ENCODE results near the gene AMDHD2.
"Not testable (repeated sequence)": the region's sequence is repeated elsewhere in the genome, so short reads cannot be mapped to it uniquely, and the experiment has no call there.

The AMDHD2 gene

DNA sequence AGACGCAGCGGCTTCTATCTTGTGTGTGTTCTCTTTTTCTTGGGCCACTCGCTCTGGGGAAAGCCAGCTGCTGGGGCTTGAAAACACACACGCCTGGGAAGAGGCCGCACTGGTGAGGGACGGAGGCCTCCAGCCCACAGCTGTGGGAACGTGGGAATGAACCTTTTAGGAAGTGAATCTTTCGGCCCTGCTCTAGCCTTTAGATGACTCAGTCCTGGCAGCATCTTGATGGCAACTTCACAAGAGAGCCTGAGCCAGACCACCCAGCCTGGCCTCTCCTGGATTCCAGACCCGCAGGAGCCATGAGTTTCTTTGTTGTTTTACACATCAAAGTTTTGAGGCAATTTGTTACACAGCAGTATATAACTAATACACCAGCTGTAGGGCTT is 15.4 kb downstream of the AMDHD2 start:
- DNase-seq = no peak

DNA sequence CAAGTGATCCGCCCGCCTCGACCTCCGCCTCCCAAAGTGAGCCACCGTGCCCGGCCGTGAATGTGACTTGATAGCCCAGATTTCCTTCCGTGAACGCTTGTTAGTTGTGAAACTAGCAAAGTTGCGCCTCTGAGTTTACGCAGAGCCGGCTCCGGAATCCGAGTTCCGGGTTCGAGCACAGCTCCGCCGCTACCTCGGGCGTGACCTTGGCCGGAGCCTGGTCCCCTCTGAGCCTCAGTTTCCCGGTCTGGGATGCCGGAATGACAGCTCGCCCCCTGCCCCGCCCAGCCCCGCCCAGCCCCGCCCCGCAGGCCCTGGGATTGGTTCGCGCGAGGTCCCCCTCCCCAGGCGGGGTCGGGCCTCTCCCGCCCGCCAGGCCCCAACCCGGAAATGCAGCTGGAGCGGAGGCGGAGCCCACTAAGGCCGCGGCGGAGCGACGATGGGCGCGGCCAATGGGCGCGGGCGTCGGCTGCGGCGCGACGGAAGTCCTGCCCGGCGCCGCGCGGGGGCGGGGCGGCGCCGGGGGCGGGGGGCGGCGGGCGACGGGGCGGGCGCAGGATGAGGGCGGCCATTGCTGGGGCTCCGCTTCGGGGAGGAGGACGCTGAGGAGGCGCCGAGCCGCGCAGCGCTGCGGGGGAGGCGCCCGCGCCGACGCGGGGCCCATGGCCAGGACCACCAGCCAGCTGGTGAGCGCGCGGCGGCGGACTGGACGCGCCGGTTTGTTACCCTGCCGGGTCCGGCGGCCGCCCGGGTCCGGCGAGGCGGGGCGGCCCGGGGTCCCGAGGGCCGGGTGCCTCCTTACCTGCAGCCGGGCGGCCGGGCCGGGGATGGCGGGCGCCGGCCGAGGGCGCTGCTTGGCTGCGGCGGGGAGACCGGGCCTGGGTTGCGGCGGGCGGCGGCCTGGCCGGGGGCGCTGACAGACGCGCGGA is 17.5 kb downstream of the AMDHD2 start, which contains the start of gene PDPK1:
Gene PDPK1, plus strand, starts transcription at position 571 of the 929 bp plus-strand sequence. Its CDS starts 92 bp downstream, at position 663.
- peak; percentile 97 for DNase-seq

DNA sequence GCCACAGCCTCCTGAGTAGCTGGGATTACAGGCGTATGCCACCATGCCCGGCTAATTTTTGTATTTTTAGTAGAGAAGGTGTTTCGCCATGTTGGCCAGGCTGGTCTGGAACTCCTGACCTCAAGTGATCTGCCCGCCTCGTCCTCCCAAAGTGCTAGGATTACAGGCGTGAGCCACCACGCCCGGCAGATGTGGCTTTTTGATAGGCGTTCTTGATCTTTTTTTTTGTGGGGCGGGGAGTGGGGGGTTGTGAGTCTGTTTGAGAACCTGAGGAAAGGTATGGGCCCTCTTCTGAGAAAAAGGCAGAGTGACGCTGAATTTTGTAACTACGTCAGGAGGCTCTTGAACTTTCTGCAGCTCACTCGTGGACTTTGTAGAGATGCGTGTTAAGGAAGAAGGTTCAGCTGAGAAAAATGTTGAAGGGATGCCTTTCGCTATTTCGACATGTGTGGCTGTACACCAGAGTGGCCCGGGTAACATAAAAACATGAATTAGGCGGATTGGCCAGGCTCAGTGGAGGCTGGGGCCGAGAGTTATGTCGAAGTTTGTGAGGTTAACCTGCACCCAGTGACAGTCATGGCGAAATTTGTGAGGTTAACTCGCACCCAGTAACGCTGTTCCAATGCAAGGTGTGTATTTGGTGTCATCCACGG is 19.1 kb downstream of the AMDHD2 start:
- DNase-seq = not testable (repeated sequence)

DNA sequence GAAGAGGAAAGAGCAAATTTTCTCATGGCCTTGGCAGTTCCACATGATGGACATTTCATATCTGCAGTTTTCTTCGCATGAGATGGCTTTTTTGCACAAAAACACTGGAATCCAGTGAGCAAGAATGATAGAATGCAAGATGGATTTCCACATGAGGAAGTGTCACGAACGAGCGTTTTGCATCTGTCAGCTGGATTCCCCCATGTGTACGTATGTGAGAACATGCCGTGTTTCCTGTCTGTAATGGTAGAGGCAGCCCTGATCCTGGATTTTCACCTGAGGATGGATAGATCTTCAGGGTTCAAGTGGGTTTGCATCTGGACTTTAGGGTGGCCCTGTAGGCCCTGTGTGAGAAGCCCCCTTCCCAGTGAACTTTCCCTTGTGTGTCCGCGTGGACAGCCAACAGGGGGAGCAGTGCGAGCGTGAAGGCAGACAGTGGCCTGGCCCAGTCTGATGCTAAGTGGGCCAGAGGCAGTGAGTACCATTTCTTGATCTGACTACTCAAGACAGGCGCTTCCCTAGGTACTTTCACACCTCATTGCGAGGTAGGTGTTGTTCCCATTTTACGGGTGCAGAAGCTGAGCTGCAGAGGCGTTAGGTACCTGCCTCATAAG is 19.8 kb downstream of the AMDHD2 start:
- peak; percentile 49 for DNase-seq

DNA sequence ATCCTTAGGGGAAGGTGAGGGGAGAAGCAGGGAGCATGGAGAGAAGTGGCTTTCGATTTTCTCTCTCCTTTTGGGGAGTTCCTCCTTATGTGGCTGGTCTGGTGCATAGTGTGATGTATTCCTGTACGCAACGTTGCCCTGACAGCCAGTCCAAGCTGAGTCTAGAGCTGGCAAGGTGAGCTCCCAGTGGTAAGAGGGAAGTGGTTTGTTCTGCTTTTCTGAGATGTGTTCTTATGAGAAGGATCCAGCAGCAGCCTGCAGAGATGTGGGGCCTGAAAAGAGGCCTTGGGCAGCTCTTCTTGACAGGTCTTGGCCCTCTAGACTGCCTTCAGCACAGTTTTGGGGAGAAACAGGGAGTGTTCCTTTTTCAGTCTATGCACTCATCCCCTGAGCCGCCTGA is 20.7 kb downstream of the AMDHD2 start:
- not testable (repeated sequence) for DNase-seq

DNA sequence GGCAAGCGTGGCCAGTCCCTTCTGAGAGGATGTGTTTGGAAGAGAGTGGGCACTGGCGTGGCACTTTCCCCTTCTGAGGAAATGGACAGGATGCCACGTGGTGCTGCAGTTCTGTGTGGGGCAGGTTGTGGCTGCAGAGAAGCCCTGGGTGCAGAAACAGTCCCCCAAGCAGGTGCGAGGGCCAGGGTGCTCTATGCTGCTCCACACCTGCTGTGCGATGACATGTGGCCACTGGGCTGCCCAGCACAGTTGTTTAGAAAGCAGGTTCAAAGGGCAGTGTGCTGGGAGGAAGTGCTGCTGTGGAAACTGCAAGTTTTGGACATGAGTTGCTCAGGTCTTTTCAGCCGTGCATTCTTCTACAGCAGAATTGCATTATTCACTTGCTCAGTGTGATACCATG is 21.2 kb downstream of the AMDHD2 start:
- not testable (repeated sequence) for DNase-seq

DNA sequence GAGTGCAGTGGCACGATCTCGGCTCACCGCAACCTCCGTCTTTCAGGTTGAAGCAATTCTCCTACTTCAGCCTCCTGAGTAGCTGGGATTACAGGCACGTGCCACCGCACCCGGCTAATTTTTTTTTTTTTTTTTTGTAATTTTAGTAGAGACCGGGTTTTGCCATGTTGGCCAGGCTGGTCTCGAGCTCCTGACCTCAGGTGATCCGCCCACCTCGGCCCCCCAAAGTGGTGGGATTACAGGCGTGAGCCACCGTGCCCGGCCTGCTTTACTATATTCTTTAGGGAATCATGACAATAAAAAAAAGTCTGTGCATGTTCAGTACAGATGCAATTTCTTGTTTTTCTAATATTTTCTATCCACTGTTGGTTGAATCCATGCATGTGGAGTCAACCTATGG is 23.6 kb downstream of the AMDHD2 start:
- not testable (repeated sequence) for DNase-seq

DNA sequence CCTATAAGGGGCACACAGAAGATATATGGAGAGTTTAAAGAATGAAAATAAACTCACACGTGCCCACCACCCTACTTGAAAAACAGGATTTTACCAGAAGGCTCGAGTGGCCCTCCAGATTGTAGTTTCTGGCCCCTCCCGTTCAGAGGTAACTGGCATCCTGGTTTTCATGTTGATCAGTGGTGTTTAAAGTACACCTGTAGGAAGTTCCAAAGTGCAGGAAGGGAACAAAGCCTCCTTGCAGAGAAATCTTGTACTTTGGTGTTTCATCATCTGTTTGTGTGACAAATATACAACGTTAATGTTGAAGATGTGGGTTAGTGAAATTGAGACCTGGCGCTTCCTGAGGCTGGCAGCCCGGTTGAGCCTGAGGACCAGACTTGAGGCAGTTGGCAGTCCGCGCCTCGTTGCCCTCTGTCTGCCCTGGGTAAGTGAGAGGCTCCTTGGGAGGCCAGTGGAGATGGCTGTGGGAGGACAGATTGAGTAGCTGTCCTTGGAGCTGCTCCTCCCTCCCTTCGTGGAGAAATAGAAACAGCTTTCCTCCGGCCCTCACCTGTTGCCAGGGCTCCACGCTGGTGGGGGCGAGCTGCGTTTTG is 30.2 kb downstream of the AMDHD2 start:
- not testable (repeated sequence) for DNase-seq

DNA sequence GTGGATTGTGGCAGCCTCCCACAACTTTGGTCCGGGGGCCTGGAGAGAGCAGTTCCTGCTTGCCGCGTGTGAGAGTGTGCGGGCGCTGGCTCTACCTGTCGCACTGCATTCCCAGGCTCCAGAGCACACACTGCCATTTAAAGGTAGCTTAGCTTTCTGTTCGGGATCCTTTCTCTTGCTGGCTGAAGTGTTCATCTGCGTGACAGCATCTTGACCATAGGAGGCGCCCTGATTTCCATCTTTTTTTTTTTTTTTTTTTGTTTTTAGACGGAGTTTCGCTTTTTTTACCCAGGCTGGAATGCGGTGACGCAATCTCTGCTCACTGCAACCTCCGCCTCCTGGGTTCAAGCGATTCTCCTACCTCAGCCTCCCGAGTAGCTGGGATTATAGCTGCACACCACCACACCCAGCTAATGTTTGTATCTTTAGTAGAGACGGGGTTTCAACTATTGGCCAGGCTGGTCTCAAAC is 31.3 kb downstream of the AMDHD2 start:
- DNase-seq = not testable (repeated sequence)

DNA sequence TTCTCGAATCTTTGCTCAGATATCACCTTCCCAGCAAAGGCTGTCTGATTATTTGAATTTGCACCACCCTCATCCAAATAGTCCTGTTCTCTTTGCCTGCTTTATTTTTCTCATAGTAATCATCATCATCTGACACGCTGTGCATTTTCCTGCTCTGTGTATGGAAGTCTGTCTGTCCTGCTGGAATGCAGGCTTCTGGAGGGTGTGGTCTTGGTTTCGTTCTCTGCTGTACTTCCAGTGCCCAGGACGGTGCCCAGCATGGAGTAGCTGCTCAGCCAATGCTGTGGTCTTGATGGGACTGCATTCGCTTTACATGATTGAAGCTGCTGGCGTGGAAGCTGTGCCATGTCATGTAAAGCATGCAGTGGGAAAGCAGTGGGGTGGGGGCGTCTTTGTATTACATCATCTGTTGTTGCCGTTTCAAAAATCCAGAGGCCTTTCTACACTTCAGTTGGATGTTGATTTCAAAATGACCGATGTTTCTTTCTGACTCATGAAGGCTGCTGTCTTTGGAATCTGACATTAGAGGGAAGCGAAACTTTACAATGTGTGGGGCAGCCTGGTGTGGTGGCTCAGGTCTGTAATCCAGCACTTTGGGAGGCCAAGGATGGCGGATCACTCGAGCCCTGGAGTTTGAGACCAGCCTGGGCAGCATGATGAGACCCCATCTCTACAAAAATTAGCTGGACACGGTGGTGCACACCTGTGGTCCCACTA is 34.7 kb downstream of the AMDHD2 start:
- DNase-seq = not testable (repeated sequence)

DNA sequence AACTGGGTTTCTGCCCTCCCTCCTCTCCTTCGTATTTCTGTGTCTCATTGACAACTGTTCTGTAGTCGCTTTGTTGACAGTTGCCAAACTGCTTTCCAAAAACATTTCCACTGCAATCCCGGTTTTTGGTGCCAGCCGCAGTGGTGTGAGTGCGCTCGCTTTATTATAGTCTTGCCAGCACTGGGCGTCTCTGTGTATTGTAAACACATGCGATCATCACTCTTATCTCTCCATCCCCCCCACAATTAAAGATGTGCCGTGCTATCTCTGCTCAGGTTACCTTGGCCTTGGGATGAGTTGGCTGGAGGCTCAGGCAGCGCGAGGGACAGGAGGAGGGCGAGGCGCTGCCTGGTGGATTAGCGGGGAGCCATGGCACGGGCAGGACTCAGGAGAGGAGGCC is 37.0 kb downstream of the AMDHD2 start:
- DNase-seq = not testable (repeated sequence)

DNA sequence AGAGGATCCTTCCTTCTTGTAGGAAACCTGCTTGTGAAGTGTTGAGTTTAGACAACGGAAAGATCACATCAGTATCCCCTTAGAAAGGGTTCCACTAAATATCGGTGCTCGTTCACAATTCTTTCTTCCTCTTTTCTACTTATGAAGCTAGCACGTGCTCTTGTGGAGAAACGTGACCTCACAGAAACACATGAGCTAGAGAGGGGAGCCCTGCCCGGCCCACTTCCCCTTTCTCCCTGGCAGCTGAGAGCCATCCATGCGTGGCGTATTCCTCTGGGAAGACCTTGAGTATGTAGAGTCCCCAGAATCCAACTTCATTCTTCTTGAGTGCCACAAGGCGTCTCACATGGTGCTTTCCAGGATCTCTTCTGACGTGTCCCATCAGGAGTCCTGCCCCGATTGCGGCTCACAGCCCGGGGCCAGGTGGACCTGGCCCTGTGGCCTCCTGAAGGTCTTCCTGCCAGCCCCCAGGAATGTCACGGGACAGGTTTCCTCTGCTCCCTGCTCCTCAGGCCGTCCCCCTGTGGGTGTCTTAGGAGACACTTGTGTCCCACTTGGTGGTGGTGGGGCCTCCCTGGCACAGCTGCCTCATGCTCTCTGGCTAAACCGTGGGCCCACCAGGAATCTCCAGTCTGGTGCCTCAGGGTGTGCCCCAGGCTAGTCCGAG is 40.1 kb downstream of the AMDHD2 start:
- DNase-seq = not testable (repeated sequence)

DNA sequence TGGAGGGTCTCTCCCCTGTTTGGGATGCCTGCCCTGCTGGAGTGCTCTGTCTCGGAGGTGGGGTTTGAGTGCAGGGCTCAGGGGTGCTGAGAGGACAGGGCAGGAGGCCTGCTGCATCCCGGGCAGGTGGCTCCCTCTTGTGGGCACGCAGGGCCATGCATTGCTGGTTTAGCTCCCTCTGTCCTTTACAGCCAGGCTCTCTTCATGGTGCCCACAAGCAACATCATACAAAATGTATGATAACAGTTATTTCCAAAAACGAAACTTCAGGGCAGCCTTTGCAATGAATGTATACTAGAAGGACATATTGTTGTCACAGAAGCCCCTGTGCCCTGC is 40.6 kb downstream of the AMDHD2 start:
- peak; percentile 77 for DNase-seq

DNA sequence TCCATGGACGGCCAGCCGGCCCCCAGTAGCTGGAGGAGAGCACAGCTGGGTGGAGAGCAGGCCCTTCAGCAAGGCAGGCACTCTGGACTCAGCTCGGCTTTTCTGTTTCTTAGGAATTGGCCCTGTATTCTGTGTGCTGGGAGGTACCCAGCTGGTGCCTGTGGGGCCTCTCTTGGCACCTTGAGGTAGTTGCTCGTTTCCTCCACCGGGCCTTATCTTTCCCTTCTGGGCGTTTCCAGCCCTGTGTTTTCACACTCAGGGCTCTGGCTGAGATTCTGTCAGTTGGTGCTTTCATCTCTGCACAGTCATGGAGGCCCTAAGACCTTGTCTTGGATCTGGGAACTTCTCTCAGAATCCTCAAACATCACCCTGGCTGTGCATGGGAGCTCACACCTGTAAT is 47.3 kb downstream of the AMDHD2 start:
- DNase-seq = not testable (repeated sequence)

DNA sequence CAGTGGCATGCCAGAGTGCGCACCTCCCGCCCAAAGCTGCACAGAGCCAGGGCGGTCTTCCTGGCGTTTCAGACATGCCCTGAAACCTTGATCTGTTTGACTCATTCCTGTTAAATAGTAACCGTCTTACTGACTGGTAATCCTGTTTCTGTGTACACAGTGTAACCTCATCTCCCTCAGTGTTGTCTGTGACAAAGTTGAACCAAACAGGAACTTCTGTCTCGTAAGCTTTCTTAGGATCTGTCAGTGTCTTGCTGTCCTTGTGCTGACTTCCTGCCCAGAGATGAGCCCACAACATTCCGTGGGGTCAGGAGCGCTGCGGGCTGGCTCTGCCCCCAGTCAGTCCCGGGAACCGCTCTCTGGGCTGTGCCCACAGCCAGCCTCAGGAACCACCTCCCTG is 48.4 kb downstream of the AMDHD2 start:
- not testable (repeated sequence) for DNase-seq

DNA sequence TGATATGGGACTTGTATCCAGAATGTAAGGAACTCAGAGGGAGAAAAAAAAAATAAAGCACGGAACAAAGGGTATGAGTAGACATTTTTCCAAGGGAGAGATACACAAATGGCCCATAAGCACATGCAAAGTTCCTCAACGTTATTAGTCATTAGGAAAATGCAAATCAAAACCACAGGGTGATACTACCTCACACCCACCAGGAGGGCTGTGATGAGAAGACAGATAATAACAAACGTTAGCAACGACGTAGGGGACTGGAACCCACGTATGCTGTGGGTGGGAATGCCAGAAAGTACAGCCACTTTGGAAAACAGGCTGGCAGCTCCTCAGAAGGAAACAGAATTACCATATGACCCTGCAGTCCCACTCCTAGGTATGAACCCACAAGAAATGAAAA is 52.5 kb downstream of the AMDHD2 start:
- DNase-seq = not testable (repeated sequence)

DNA sequence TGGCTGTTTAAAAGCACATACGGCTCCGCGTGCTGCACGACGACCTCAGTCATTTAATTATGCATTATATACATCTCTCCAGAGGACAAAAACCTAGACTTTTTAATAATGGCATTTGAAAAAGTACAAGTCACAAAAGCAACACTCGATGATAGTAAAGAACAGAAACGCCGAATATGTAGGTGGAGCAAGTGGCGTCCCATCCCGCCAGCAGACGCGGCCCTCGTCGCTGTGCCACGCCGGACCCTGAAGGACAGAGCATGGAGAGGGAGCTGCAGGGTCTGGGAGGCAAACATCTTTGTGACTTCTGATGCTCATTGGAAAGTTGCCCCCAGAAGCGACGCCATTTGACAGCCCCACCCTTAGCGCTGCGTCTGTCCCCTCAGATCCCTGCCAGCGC is 55.7 kb downstream of the AMDHD2 start:
- DNase-seq = not testable (repeated sequence)

DNA sequence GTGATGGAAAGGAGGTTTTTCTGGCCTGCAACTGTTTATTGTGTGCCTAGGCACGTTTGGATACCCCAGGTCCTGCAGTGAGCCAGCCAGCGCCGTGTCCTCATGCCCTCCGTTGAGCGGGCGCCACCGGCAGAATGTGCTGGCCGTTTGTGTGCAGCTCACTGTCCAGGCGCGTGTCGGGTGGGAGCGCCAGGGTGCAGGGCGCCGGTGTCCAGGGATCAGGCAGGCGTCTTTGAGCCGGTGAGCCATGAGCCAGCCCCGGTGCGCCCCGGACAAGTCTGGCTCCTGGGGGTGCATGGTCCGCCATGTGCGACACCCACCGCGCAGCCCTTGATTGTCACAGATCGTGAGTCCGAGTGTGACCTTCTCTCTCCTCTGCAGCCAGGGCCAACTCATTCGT is 56.9 kb downstream of the AMDHD2 start:
- not testable (repeated sequence) for DNase-seq

DNA sequence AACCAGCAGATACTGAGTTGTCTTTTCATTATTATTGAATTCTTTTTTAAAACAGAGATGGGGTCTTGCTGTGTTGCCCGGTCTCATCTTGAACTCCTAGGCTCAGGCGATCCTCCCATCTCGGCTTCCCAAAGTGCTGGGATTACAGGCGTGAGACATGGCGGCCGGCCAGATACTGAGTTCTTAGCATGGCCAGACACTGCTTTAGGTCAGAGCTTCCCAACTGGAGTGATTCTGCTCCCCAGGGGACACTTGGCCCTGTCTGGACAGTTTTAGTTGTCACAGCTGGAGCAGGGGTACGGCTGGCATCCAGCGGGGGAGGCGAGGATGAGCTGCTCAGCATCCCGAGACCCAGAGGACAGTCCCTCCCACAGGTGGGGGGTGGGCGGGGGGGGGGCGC is 58.7 kb downstream of the AMDHD2 start:
- DNase-seq = not testable (repeated sequence)

DNA sequence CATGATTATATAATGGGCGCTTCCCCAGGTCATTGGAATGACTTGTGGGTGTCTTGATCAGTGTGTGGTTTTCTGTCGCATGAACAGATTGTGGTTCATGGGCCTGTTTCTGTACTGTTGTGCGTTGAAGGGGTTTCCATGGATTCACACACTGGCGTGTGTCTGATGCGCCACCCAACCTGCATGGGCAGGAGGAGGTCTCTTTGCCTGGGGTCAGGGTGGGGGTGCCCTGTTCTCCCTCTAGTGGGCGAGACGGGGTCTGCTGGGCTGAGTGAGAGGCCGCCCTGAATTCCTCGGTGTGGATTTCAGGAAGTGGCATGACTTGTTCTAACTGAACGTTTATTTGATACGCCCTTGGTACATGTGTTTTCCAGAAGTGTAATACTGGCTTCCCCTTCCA is 60.0 kb downstream of the AMDHD2 start:
- DNase-seq = not testable (repeated sequence)

DNA sequence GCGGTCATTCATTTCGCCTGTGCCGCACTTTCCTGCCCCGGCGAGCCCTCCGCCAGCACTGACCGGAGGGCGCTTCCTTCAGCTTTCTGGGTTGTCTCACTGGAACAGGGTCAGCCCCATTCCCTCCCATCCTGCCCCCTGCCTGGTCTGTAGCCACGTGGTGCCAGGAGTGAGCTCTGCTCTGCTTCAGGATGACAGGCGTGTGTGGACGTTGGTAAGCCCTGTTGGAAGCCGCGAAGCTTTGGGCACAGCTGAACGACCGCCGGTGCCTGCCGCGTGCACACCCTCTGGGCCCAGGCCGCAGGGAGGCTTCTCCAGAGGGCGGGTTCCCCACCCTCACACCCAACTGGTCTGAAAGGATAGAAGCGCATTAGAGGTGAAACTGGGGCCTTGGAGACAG is 60.6 kb downstream of the AMDHD2 start:
- not testable (repeated sequence) for DNase-seq

All from CD4-positive, alpha-beta T cell treated with Interleukin-12 subunit alpha and Interleukin-12 subunit beta, for 1 hour (primary cell).